Body of pancreas (tissue), 4 donors: ENCODE results near the gene RNF151. TPM values are rescaled to one million over a fixed set of nuclear protein-coding genes. Genes with fewer than 3 reads are reported as not detected.

Experiments
- ATAC-seq: fragments of 150-250 bp; one replicate; pipeline ENCODE4 v1.9.1; 2016
- DNase-seq, 4 donors: peaks; one replicate each; pipeline ENCODE4 v3.0.0-alpha.2; 2019
- H3K27ac ChIP-seq, 4 donors: fragments of 200-600 bp; sonication (generic); 1 replicate in 3 of 4; 2 replicates in 1 of 4; pipeline versions ENCODE4 v1.5.1 to v1.6.1; 2016 to 2019; ENCODE audit warnings: mild to moderate bottlenecking in 1 of 4, mixed read lengths in 1 of 4, moderate library complexity in 1 of 4
- H3K27me3 ChIP-seq, 2 donors: fragments of 200-600 bp; sonication (generic); one replicate each; pipeline ENCODE4 v1.6.0; 2016; ENCODE audit warnings: mild to moderate bottlenecking in 1 of 2
- H3K36me3 ChIP-seq, 2 donors: fragments of 200-600 bp; sonication (generic); replicated peaks in 1 of 2; 2 replicates each; pipeline ENCODE4 v1.5.1; 2016; ENCODE audit warnings: low read depth in 2 of 2; ENCODE audit not compliant: insufficient read depth in 1 of 2
- H3K4me1 ChIP-seq: fragments of 200-600 bp; sonication (generic); one replicate; pipeline ENCODE4 v1.6.0; 2016
- H3K4me3 ChIP-seq, 2 donors: fragments of 200-600 bp; sonication (generic); 1 replicate in 1 of 2; 2 replicates in 1 of 2; pipeline ENCODE4 v1.5.1; 2016 to 2019
- H3K9me3 ChIP-seq, 3 donors: fragments of 200-600 bp; sonication (generic); 1 replicate in 2 of 3; 2 replicates in 1 of 3; pipeline ENCODE4 v1.5.1; 2016
- CTCF ChIP-seq, 7 experiments: fragments of 450-650 bp in 4 of 7; fragments of 200-600 bp in 3 of 7; sonication (generic) in 3 of 7; IDR thresholded peaks; one replicate each; pipeline ENCODE4 v1.5.1; 2016 to 2019; ENCODE audit warnings: antibody characterized with exemption in 7 of 7
- POLR2A ChIP-seq, 3 donors: fragments of 450-650 bp; IDR thresholded peaks; one replicate each; pipeline ENCODE4 v1.6.1; 2016; ENCODE audit warnings: antibody characterized with exemption in 3 of 3, mild to moderate bottlenecking in 2 of 3
- WGBS, 2 donors: methylation state at CpG; one replicate each; pipeline ENCODE4 v1.1.5; 2017; 5-methylcytosine and 5-hydroxymethylcytosine counted together
- intact Hi-C: fragments of 100-400 bp; cut with DNase I; formaldehyde crosslinking; loops from one replicate; pipeline ENCODE4 v1.15.1; 2023
- total RNA-seq, 2 donors: library from RNA; depleted of rRNA; stranded (reverse); fragments of >200 nt; gene quantifications; one replicate each; pipeline ENCODE4 v1.1.0, GENCODE V29; 2016

RNF151 gene
- total RNA-seq, 2 donors from 2014 or later = not detected

DNA sequence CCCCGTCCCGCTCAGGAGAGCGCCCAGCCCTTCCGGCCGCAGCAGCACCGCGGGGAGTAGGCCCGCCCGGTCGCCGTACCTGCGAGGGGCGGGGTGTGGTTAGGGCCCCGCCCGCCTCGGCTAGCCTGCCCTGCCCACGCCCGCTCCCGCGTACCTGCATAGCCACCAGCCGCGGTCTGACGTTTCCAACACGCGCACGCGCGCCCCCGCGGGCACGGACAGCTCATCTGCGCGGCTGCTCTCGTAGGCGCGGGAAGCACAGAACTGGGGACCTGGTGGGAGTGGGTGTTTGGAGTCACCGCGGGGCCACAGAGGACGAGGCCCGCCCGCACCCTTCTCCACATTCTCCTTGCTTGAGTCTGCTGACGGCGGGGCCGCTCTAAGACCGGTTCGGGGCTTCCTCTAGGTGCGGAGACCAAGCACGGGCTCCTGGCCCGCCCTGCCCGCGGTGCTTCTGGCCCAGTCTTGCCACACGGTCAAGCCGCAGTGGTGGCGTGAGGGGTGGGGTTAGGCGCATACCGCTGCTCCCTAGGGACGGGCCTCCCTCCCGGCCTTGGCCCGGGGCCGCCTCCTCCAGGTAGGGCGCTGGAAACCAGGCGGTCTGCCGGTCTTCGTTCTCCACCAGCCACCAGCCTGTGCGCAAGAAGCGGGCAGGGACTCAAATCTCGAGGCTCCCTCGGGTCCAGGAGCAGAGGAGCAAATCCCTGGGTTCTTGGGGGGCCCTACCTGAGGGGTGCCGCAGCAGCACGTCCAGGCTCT lies 12.8 kb downstream of the RNF151 start:
- Histone ChIP-seq H3K27ac (peak overlapping the region; percentile 2 to 78 (median 63)), H3K4me1 (peaks cover 52% of the 10 kb centered on the region), H3K36me3 (peaks cover 0 to 20% of the 10 kb centered on the region in 2 donors), H3K4me3 (peak overlapping the region in 1 of 2 donors; percentile 16), H3K9me3 (no peaks in the 10 kb centered on the region), H3K27me3 (no peaks in the 10 kb centered on the region)
- ATAC-seq = peak; percentile 67
- WGBS, 2 donors = 6 to 24% methylated on average over 6 to 66 of the region's 70 CpGs
- peak; percentile 87 to 91 (median 90) for DNase-seq
- TF ChIP-seq POLR2A (IDR thresholded peaks at IDR 0.05) = peak; percentile 55 to 75 (median 74)
- TF ChIP-seq CTCF (IDR thresholded peaks at IDR 0.05) = no peak
- intact Hi-C loops = no loop called here

GRCh38 chr16:1980030-1980769 lies 13.5 kb downstream of the RNF151 start:
- peaks cover 60% of the 10 kb centered on the region for H3K4me1 ChIP-seq
- no peaks in the 10 kb centered on the region for H3K9me3 ChIP-seq
- H3K27me3 ChIP-seq = no peaks in the 10 kb centered on the region
- intact Hi-C loops = no loop called here
- peak in 2 of 4 donors; percentile 53 to 57 for DNase-seq
- H3K36me3 ChIP-seq = peaks cover 0 to 16% of the 10 kb centered on the region in 2 donors
- no peak for TF ChIP-seq CTCF (IDR thresholded peaks at IDR 0.05)
- TF ChIP-seq POLR2A (IDR thresholded peaks at IDR 0.05) = no peak
- no peak for ATAC-seq
- WGBS, 2 donors = 11 to 36% methylated on average over 7 to 52 of the region's 53 CpGs
- H3K4me3 ChIP-seq = no peak overlapping the region
- peak overlapping the region in 3 of 4 donors; percentile 52 to 78 (median 74) for H3K27ac ChIP-seq

DNA sequence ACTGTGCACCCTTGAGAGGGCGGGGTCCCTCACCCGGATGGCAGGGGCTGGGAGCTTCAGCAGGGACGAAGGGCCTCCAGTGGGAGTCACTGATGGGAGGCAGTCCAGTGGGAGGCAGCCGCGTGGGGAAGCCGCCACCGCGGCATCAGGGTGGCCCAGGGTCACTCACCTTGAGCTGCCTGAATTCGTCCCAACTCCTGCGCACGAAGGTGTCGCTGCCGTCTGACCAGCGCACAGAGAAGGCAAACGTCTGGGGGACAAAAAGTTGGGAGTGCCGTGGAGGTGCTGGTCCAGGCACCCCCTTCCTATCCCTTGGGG lies 14.1 kb downstream of the RNF151 start:
- no peak for DNase-seq
- no peak for TF ChIP-seq POLR2A (IDR thresholded peaks at IDR 0.05)
- TF ChIP-seq CTCF (IDR thresholded peaks at IDR 0.05) = no peak

DNA sequence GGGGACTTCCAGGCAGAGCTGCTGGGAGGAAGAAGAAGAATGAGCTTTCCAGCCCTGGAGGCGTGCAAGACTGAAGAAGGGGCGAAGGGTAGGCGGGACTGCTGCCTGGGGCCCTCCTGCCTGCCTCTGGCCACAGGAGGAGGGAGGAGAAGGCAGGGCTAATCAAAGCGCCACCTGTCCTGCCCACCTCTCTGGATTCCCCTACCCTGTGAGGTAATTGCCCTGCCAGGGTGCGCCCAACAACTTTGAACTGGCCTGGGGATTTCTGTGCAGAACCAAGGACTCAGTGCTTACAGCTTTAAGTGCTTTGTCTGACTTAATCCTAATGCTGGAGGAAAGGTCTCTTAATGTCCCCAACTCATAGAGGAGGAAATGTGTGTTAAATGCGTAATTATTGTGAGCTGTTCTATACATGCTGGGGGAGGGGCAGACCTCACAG lies 14.8 kb downstream of the RNF151 start, which contains the start of gene NOXO1:
NOXO1 (minus strand) TSS at position 72 of the 439 bp plus-strand sequence. CDS start 290 bp downstream, outside the sequence.
- no peaks in the 10 kb centered on the region for H3K27me3 ChIP-seq
- ATAC-seq (no peak), DNase-seq (no peak)
- no peak within 1 kb of the TSS for H3K4me3 ChIP-seq
- no peaks in the 10 kb centered on the region for H3K9me3 ChIP-seq
- TF ChIP-seq POLR2A (IDR thresholded peaks at IDR 0.05) (no peak), CTCF (IDR thresholded peaks at IDR 0.05) (no peak)
- intact Hi-C loops = no loop called here
- peaks cover 63% of the 10 kb centered on the region for H3K4me1 ChIP-seq
- WGBS, 2 donors = 65 to 70% methylated on average over 6 of the region's 6 CpGs
- H3K27ac ChIP-seq = peak within 1 kb of the TSS in 3 of 4 donors; percentile 43 to 59 (median 55)
- H3K36me3 ChIP-seq = peaks cover 0 to 9% of the 10 kb centered on the region in 2 donors

More for the DNA sequence above, 14.1 kb downstream of the RNF151 start:
- Histone ChIP-seq H3K9me3 (no peaks in the 10 kb centered on the region), H3K27ac (peak overlapping the region in 1 of 4 donors; percentile 0), H3K4me1 (peaks cover 63% of the 10 kb centered on the region), H3K4me3 (no peak overlapping the region), H3K27me3 (no peaks in the 10 kb centered on the region), H3K36me3 (peaks cover 0 to 11% of the 10 kb centered on the region in 2 donors)
- 23 to 55% methylated on average over 9 to 10 of the region's 16 CpGs for WGBS, 2 donors
- intact Hi-C loops = no loop called here
- no peak for ATAC-seq
